ENCODE measurements around the gene SLC30A2. TPM values are rescaled to one million over a fixed set of nuclear protein-coding genes. Genes with fewer than 3 reads are reported as not detected.

SLC30A2 gene
- total and polyA plus RNA-seq, 11 donors = 2.9 to 18.0 (median 4.9) TPM

DNA sequence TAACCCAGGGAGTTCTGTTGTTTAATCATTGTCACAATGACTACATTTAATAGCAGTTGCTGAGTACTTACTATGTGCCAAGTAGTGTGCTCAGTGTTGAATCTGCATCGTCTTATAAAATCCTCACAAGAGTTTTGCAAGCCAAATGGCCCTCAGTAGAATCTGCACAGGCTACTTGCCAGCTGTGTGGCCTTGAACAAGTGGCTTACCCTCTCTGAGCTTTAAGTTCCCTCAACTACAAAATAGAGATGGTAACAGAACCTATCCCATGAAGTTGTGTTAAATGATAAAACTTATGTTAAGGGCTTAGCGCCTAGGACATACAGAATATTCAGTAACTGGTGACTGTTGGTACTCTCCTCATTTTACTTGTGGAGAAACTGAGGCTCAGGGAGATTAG, 9.1 kb upstream of the SLC30A2 start:
- TF ChIP-seq POLR2A (IDR thresholded peaks at IDR 0.05) = no peak
- TF ChIP-seq, protein P1, sequence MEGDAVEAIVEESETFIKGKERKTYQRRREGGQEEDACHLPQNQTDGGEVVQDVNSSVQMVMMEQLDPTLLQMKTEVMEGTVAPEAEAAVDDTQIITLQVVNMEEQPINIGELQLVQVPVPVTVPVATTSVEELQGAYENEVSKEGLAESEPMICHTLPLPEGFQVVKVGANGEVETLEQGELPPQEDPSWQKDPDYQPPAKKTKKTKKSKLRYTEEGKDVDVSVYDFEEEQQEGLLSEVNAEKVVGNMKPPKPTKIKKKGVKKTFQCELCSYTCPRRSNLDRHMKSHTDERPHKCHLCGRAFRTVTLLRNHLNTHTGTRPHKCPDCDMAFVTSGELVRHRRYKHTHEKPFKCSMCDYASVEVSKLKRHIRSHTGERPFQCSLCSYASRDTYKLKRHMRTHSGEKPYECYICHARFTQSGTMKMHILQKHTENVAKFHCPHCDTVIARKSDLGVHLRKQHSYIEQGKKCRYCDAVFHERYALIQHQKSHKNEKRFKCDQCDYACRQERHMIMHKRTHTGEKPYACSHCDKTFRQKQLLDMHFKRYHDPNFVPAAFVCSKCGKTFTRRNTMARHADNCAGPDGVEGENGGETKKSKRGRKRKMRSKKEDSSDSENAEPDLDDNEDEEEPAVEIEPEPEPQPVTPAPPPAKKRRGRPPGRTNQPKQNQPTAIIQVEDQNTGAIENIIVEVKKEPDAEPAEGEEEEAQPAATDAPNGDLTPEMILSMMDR (IDR thresholded peaks at IDR 0.05) = no peak
- no peaks in the 10 kb centered on the region for H3K9me3 ChIP-seq
- no peak overlapping the region for H3K4me3 ChIP-seq
- 65 to 72% (median 69%) methylated on average over 2 of the region's 2 CpGs for WGBS, 4 donors
- peaks cover 0 to 94% (median 50%) of the 10 kb centered on the region in 9 donors for H3K36me3 ChIP-seq
- peaks cover 0 to 52% (median 6%) of the 10 kb centered on the region in 12 donors for H3K4me1 ChIP-seq
- H3K27ac ChIP-seq = peak overlapping the region in 1 of 12 donors; percentile 19
- DNase-seq (no peak), ATAC-seq (no peak)
- peaks cover 0 to 20% (median 0%) of the 10 kb centered on the region in 9 donors for H3K27me3 ChIP-seq
- intact Hi-C loops (cut with DNase I) = loop anchor here in 1 of 10 donors (5.0 kb wide), 1 partner anchor 37 kb away; no protein-coding TSS in a partner anchor

DNA sequence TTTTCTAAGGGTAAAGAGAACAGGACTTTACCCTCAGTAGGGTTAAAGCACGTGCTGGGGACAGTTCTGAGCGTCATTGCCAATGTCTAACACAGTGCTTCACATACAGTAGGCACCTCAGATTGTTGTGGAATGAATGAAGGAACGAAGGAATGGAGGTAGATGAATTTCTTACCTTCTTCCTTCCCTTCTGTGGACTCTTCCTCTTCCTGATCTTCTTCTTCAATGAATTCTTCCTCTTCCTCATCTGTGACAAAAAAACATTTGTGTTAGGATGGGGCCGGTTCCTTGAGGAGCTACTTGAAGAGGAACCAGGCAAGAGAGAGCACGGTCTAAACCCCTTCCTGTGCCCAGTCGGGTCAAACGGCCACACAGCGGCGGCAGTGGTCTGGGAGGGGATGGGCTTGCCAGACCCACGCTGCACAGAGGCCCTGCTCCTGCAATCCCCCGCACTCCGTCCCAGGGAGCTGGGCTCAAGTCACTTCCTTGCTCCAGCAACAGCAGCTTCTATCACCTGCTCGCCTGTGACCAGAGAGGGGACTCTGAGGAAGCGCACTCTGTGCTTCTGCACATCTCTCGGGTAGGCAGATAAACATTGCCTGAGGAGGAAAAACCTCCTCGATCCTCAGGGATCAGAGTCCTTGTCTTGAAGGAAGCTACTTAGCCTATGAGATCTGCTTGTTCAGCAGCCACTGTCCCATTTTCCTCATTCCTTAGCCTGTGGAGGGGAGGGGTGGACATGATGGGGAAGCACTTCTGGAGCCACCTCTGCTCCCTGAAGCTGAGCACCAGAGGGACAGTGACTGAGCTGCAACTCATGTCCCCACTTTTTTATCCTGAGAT, 8.0 kb upstream of the SLC30A2 start:
- DNase-seq (no peak), ATAC-seq (peak in 1 of 4 donors; percentile 3)
- intact Hi-C loops (cut with DNase I) = no loop called here
- Histone ChIP-seq H3K27me3 (peaks cover 0 to 24% (median 0%) of the 10 kb centered on the region in 9 donors), H3K4me1 (peaks cover 0 to 51% (median 7%) of the 10 kb centered on the region in 12 donors), H3K36me3 (peaks cover 0 to 86% (median 43%) of the 10 kb centered on the region in 9 donors), H3K27ac (peak overlapping the region in 5 of 12 donors; percentile 9 to 41 (median 34)), H3K4me3 (no peak overlapping the region), H3K9me3 (no peaks in the 10 kb centered on the region)
- TF ChIP-seq, protein P1 (IDR thresholded peaks at IDR 0.05) = no peak
- no peak for TF ChIP-seq POLR2A (IDR thresholded peaks at IDR 0.05)
- 35 to 45% (median 43%) methylated on average over 15 to 16 of the region's 16 CpGs for WGBS, 4 donors

DNA sequence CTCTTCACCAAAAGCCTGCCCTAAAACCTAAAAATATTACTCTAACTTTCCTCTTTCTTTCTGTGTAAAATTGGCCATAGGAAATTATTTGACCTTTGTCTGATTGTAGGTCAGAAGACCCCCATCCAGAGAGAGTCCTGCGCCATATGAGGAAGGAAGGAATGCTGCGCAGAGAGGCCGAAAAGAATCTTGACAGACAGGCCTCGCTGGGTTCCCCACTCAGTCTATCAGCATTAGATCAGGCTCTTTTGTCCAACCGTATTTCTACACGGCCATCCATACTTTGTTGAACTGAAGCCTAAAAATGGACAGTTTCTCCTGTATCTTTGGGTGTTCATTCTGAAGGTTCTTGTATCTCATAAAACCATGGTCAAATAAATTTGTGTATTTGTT, 4.3 kb upstream of the SLC30A2 start:
- 71 to 76% (median 73%) methylated on average over 6 of the region's 6 CpGs for WGBS, 4 donors
- DNase-seq (no peak), ATAC-seq (peak in 1 of 4 donors; percentile 5)
- Histone ChIP-seq H3K36me3 (peaks cover 0 to 49% (median 15%) of the 10 kb centered on the region in 9 donors), H3K4me3 (no peak overlapping the region), H3K9me3 (no peaks in the 10 kb centered on the region), H3K27me3 (peaks cover 7 to 52% (median 19%) of the 10 kb centered on the region in 9 donors), H3K27ac (peak overlapping the region in 9 of 12 donors; percentile 2 to 71 (median 57)), H3K4me1 (peaks cover 0 to 42% (median 9%) of the 10 kb centered on the region in 12 donors)
- no peak for TF ChIP-seq POLR2A (IDR thresholded peaks at IDR 0.05)
- TF ChIP-seq, protein P1 (IDR thresholded peaks at IDR 0.05) = no peak
- intact Hi-C loops (cut with DNase I) = no loop called here

All from heart left ventricle (tissue), 16 donors.